Lower lobe of right lung (tissue), 2 donors: ENCODE results near the gene FOXD2. TPM values are rescaled to one million over a fixed set of nuclear protein-coding genes. Genes with fewer than 3 reads are reported as not detected.
"Not testable (repeated sequence)": the region's sequence is repeated elsewhere in the genome, so short reads cannot be mapped to it uniquely, and the experiment has no call there.

Source experiments
- ATAC-seq, 2 donors: fragments of 200-7000 bp; cut with Tn5 transposase; one replicate each; pipeline ENCODE4 v1.9.1; 2020 to 2022; ENCODE audit warnings: mild to moderate bottlenecking in 2 of 2, moderate library complexity in 2 of 2
- DNase-seq: peaks from one replicate; pipeline ENCODE4 v3.0.0-alpha.2; 2020
- H3K27ac ChIP-seq: fragments of 200-600 bp; one replicate; pipeline ENCODE4 v1.8.0; 2022
- H3K27me3 ChIP-seq: fragments of 200-600 bp; one replicate; pipeline ENCODE4 v1.8.0; 2022; ENCODE audit warnings: low read depth
- H3K36me3 ChIP-seq: fragments of 200-600 bp; one replicate; pipeline ENCODE4 v1.8.0; 2022; ENCODE audit warnings: mild to moderate bottlenecking
- H3K4me1 ChIP-seq: fragments of 200-600 bp; one replicate; pipeline ENCODE4 v1.8.0; 2022
- H3K4me3 ChIP-seq: fragments of 200-600 bp; one replicate; pipeline ENCODE4 v1.8.0; 2022; ENCODE audit warnings: mild to moderate bottlenecking
- H3K9me3 ChIP-seq: fragments of 200-600 bp; one replicate; pipeline ENCODE4 v1.8.0; 2022
- CTCF ChIP-seq: fragments of 200-600 bp; IDR thresholded peaks from one replicate; pipeline ENCODE4 v1.8.0; 2022; ENCODE audit warnings: antibody characterized with exemption, mild to moderate bottlenecking
- intact Hi-C: fragments of 100-400 bp; cut with DNase I; formaldehyde crosslinking; loops from one replicate; pipeline ENCODE4 v1.11.0; 2022
- total RNA-seq: library from RNA; stranded (reverse); fragmentation: NEBNext Ultra II Directional; extraction: Animal tissue kit (Norgen Biotek cat#: 25700); gene quantifications from one replicate; pipeline ENCODE4 v1.2.1, GENCODE V29; 2021
- donor health status: DM: no; HTN: yes; CAD: no; lungs with severe emphysema.

The FOXD2 gene
- total RNA-seq, 1 donor from 2014 or later: 0.44 TPM

- intact Hi-C loops: no loop called here
- Histone ChIP-seq H3K4me1 (no peaks in the 10 kb centered on the region), H3K4me3 (no peak overlapping the region), H3K27me3 (peaks cover 68% of the 10 kb centered on the region), H3K36me3 (no peaks in the 10 kb centered on the region), H3K27ac (no peak overlapping the region), H3K9me3 (no peaks in the 10 kb centered on the region)
- no peak for DNase-seq
- ATAC-seq: no peak
- no peak for TF ChIP-seq CTCF
Measured at GRCh38 chr1:47450606-47451005, 12.8 kb downstream of the FOXD2 start.

GRCh38 chr1:47452426-47452825 is 14.6 kb downstream of the FOXD2 start:
- intact Hi-C loops: no loop called here
- H3K27ac ChIP-seq: no peak overlapping the region
- ATAC-seq (no peak), DNase-seq (no peak)
- no peaks in the 10 kb centered on the region for H3K36me3 ChIP-seq
- no peaks in the 10 kb centered on the region for H3K4me1 ChIP-seq
- H3K27me3 ChIP-seq: peaks cover 52% of the 10 kb centered on the region
- TF ChIP-seq CTCF: no peak
- H3K9me3 ChIP-seq: no peaks in the 10 kb centered on the region
- no peak overlapping the region for H3K4me3 ChIP-seq

- H3K4me1 ChIP-seq, ATAC-seq, intact Hi-C loops, H3K9me3 ChIP-seq, H3K4me3 ChIP-seq, H3K36me3 ChIP-seq, DNase-seq, H3K27ac ChIP-seq: not testable (repeated sequence)
- H3K27me3 ChIP-seq: peaks cover 48% of the 10 kb centered on the region
Measured at GRCh38 chr1:47453910-47454309, 16.1 kb downstream of the FOXD2 start.

- Histone ChIP-seq H3K27ac (no peak overlapping the region), H3K4me3 (no peak overlapping the region), H3K36me3 (no peaks in the 10 kb centered on the region), H3K9me3 (no peaks in the 10 kb centered on the region), H3K4me1 (no peaks in the 10 kb centered on the region), H3K27me3 (peaks cover 48% of the 10 kb centered on the region)
- no peak for DNase-seq
- intact Hi-C loops: no loop called here
- ATAC-seq: no peak
- TF ChIP-seq CTCF: no peak
Measured at GRCh38 chr1:47456250-47456649, 18.4 kb downstream of the FOXD2 start.

- DNase-seq, H3K4me1 ChIP-seq, ATAC-seq, H3K36me3 ChIP-seq, H3K4me3 ChIP-seq, H3K27ac ChIP-seq, H3K9me3 ChIP-seq, intact Hi-C loops: not testable (repeated sequence)
- peaks cover 50% of the 10 kb centered on the region for H3K27me3 ChIP-seq
Measured at GRCh38 chr1:47457547-47457946, 19.7 kb downstream of the FOXD2 start.

GRCh38 chr1:47459253-47459788 is 21.5 kb downstream of the FOXD2 start:
- TF ChIP-seq CTCF: no peak

GRCh38 chr1:47460040-47460439 is 22.2 kb downstream of the FOXD2 start:
- intact Hi-C loops: no loop called here
- no peak for DNase-seq
- Histone ChIP-seq H3K27me3 (peaks cover 57% of the 10 kb centered on the region), H3K4me3 (no peak overlapping the region), H3K4me1 (no peaks in the 10 kb centered on the region), H3K9me3 (no peaks in the 10 kb centered on the region), H3K36me3 (no peaks in the 10 kb centered on the region), H3K27ac (no peak overlapping the region)
- TF ChIP-seq CTCF: no peak
- no peak for ATAC-seq

More at GRCh38 chr1:47459253-47459788, 21.5 kb downstream of the FOXD2 start:
- no peak overlapping the region for H3K4me3 ChIP-seq
- no peaks in the 10 kb centered on the region for H3K9me3 ChIP-seq
- DNase-seq: no peak
- H3K27ac ChIP-seq: no peak overlapping the region
- H3K36me3 ChIP-seq: no peaks in the 10 kb centered on the region
- ATAC-seq: no peak
- no peaks in the 10 kb centered on the region for H3K4me1 ChIP-seq
- H3K27me3 ChIP-seq: peaks cover 57% of the 10 kb centered on the region
- intact Hi-C loops: no loop called here
